HG03039 (cell line): ENCODE data around the gene ASXL2.
"Not testable (repeated sequence)": the region's sequence is repeated elsewhere in the genome, so short reads cannot be mapped to it uniquely, and the experiment has no call there.

Experiments used
- ATAC-seq: cut with Tn5 transposase; IDR thresholded peaks from one replicate; pipeline ENCODE4 v1.9.1; 2021; ENCODE audit warnings: mild to moderate bottlenecking, moderate library complexity; ENCODE audit not compliant: unreplicated experiment

The ASXL2 gene

GRCh38 chr2:25878361-25879132, at the start of gene ASXL2:
Gene ASXL2, minus strand, starts transcription at chr2:25878487. Its CDS starts 265 bp downstream, at chr2:25878222.
- peak; percentile 93 for ATAC-seq

- ATAC-seq = no peak
Measured at GRCh38 chr2:25926984-25927756, 48.9 kb upstream of the ASXL2 start.

- no peak for ATAC-seq
Measured at GRCh38 chr2:25922501-25922900, 44.2 kb upstream of the ASXL2 start.

GRCh38 chr2:25920786-25921415, 42.6 kb upstream of the ASXL2 start:
- ATAC-seq = no peak

- no peak for ATAC-seq
Measured at GRCh38 chr2:25920336-25920735, 42.0 kb upstream of the ASXL2 start.

GRCh38 chr2:25917832-25918231, 39.5 kb upstream of the ASXL2 start:
- no peak for ATAC-seq

- not testable (repeated sequence) for ATAC-seq
Measured at GRCh38 chr2:25917411-25917810, 39.1 kb upstream of the ASXL2 start.

- not testable (repeated sequence) for ATAC-seq
Measured at GRCh38 chr2:25915944-25916772, 37.9 kb upstream of the ASXL2 start.

GRCh38 chr2:25915411-25915810, 37.1 kb upstream of the ASXL2 start:
- ATAC-seq = not testable (repeated sequence)

- ATAC-seq = not testable (repeated sequence)
Measured at GRCh38 chr2:25913696-25913973, 35.3 kb upstream of the ASXL2 start.

GRCh38 chr2:25912851-25913695, 34.8 kb upstream of the ASXL2 start:
- no peak for ATAC-seq

- ATAC-seq = not testable (repeated sequence)
Measured at GRCh38 chr2:25909574-25909973, 31.3 kb upstream of the ASXL2 start.

GRCh38 chr2:25905126-25905525, 26.8 kb upstream of the ASXL2 start:
- no peak for ATAC-seq

GRCh38 chr2:25903216-25903776, 25.0 kb upstream of the ASXL2 start:
- ATAC-seq = no peak

- no peak for ATAC-seq
Measured at GRCh38 chr2:25899404-25899970, 21.2 kb upstream of the ASXL2 start.

GRCh38 chr2:25897506-25897905, 19.2 kb upstream of the ASXL2 start:
- ATAC-seq = no peak

GRCh38 chr2:25896308-25896707, 18.0 kb upstream of the ASXL2 start:
- not testable (repeated sequence) for ATAC-seq

GRCh38 chr2:25895610-25896009, 17.3 kb upstream of the ASXL2 start:
- no peak for ATAC-seq

GRCh38 chr2:25895018-25895417, 16.7 kb upstream of the ASXL2 start:
- no peak for ATAC-seq
